PC-3 (cell line): Measurements from ENCODE around the gene UMAD1.

Experiments
- EZH2 ChIP-seq: fragments of 300-600 bp; sonication (generic); IDR thresholded peaks from one replicate; pipeline ENCODE4 v1.6.1; 2017; ENCODE audit warnings: antibody characterized with exemption, mild to moderate bottlenecking, low read length; ENCODE audit not compliant: unreplicated experiment
- EZH2phosphoT487 ChIP-seq: fragments of 300-600 bp; sonication (generic); IDR thresholded peaks from 2 replicates; pipeline ENCODE4 v1.6.1; 2018; ENCODE audit warnings: mild to moderate bottlenecking, antibody characterized with exemption, low read length, borderline replicate concordance
- TF ChIP-seq, protein P1 (sequence below): fragments of 300-600 bp; sonication (generic); conservative IDR thresholded peaks from 2 replicates; pipeline ENCODE4 v1.5.1; 2017; ENCODE audit warnings: antibody characterized with exemption, low read depth, mild to moderate bottlenecking, low read length

DNA sequence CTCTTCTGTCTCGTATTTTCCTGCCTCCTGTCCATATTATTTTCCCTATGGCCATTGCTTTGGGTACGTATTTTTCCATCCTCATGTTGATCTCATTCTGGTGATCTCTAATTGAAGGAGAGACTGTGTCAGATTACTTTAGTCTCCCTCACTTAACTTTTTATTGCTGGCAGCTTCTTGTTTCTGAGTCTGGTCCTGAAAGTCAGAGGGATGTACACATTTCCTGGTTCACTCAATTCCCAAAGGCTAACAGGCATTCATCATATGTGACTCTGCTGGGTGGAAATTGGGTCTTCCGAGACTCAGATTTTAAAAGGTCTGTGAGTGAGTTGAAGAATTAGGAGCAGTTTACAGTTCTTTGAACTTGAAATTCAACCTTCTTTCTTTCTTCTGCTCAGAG, 10.9 kb downstream of the UMAD1 start:
- TF ChIP-seq, protein P1, sequence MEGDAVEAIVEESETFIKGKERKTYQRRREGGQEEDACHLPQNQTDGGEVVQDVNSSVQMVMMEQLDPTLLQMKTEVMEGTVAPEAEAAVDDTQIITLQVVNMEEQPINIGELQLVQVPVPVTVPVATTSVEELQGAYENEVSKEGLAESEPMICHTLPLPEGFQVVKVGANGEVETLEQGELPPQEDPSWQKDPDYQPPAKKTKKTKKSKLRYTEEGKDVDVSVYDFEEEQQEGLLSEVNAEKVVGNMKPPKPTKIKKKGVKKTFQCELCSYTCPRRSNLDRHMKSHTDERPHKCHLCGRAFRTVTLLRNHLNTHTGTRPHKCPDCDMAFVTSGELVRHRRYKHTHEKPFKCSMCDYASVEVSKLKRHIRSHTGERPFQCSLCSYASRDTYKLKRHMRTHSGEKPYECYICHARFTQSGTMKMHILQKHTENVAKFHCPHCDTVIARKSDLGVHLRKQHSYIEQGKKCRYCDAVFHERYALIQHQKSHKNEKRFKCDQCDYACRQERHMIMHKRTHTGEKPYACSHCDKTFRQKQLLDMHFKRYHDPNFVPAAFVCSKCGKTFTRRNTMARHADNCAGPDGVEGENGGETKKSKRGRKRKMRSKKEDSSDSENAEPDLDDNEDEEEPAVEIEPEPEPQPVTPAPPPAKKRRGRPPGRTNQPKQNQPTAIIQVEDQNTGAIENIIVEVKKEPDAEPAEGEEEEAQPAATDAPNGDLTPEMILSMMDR, result no peak
- TF ChIP-seq EZH2 (no peak), EZH2phosphoT487 (no peak)
